IMR-90 (cell line): Measurements from ENCODE around the gene RARRES1. TPM values are rescaled to one million over a fixed set of nuclear protein-coding genes. Genes with fewer than 3 reads are reported as not detected.

Experiments
- ATAC-seq: fragments of 200-7000 bp; cut with Tn5 transposase; 2 replicates; pipeline ENCODE4 v1.9.1; 2020; ENCODE audit warnings: low read depth, mild to moderate bottlenecking, moderate library complexity
- BruUV-seq: library from RNA; stranded (reverse); fragments of 400-500 nt; replicated peaks from 2 replicates; lab custom pipeline; 2021; lab: Mats Ljungman, UMichigan
- CTCF ChIA-PET: fragments of 300-600 bp; formaldehyde crosslinking; extraction: SDS; loops from one replicate; lab custom pipeline; 2021; ENCODE audit warnings: antibody characterized with exemption; lab: Yijun Ruan, JAX
- POLR2A ChIA-PET: fragments of 300-600 bp; sonication (Branson Sonifier 250); formaldehyde crosslinking; loops from one replicate; lab custom pipeline; 2022; ENCODE audit warnings: antibody characterized with exemption; ENCODE audit not compliant: unreplicated experiment; lab: Charles Lee
- DNase-seq: peaks from one replicate; pipeline ENCODE4 v3.0.0; 2013
- H2AFZ ChIP-seq: replicated peaks from 2 replicates; pipeline ENCODE3; 2013; ENCODE audit warnings: low read length, mild to moderate bottlenecking; ENCODE audit not compliant: poor library complexity
- H2AK5ac ChIP-seq: 2 replicates; pipeline ENCODE4 v1.6.1; 2013; ENCODE audit warnings: low read depth, low read length, inconsistent platforms
- H2AK9ac ChIP-seq: replicated peaks from 2 replicates; pipeline ENCODE3; 2013; ENCODE audit warnings: mild to moderate bottlenecking, low read depth, low read length, moderate library complexity; ENCODE audit not compliant: poor library complexity
- H2BK120ac ChIP-seq: 2 replicates; pipeline ENCODE4 v1.6.1; 2013; ENCODE audit warnings: low read depth, low read length, inconsistent platforms
- H2BK15ac ChIP-seq: 3 replicates; pipeline ENCODE4 v1.6.1; 2013; ENCODE audit warnings: low read depth, low read length, inconsistent platforms
- H2BK20ac ChIP-seq: 2 replicates; pipeline ENCODE4 v1.6.1; 2013; ENCODE audit warnings: low read depth, mild to moderate bottlenecking, inconsistent platforms, low read length, moderate library complexity
- H2BK5ac ChIP-seq: 2 replicates; pipeline ENCODE4 v1.6.1; 2013; ENCODE audit warnings: mild to moderate bottlenecking, low read depth, low read length, inconsistent platforms; ENCODE audit not compliant: poor library complexity, severe bottlenecking
- H3K14ac ChIP-seq: replicated peaks from 2 replicates; pipeline ENCODE4 v1.6.1; 2013; ENCODE audit warnings: low read depth, low read length, inconsistent platforms
- H3K18ac ChIP-seq: 2 replicates; pipeline ENCODE4 v1.6.1; 2013; ENCODE audit warnings: low read depth, low read length, control low read depth
- H3K23ac ChIP-seq: 2 replicates; pipeline ENCODE4 v1.6.1; 2013; ENCODE audit warnings: low read depth, low read length, inconsistent platforms
- H3K27ac ChIP-seq: 2 replicates; pipeline ENCODE4 v1.5.1; 2013; ENCODE audit warnings: mild to moderate bottlenecking, control low read depth, low read length; ENCODE audit not compliant: insufficient read depth
- H3K27me3 ChIP-seq: 2 replicates; pipeline ENCODE4 v1.6.1; 2013; ENCODE audit warnings: low read length; ENCODE audit not compliant: control insufficient read depth, insufficient read depth
- H3K36me3 ChIP-seq: 2 replicates; pipeline ENCODE4 v1.6.1; 2013; ENCODE audit warnings: low read length, mixed read lengths; ENCODE audit not compliant: control insufficient read depth, insufficient read depth
- H3K4ac ChIP-seq: 2 replicates; pipeline ENCODE4 v1.6.1; 2013; ENCODE audit warnings: low read depth, low read length, inconsistent platforms
- H3K4me1 ChIP-seq: 2 replicates; pipeline ENCODE4 v1.6.1; 2013; ENCODE audit warnings: low read length, mixed read lengths; ENCODE audit not compliant: control insufficient read depth, insufficient read depth
- H3K4me2 ChIP-seq: 2 replicates; pipeline ENCODE4 v1.6.1; 2013; ENCODE audit warnings: low read depth, mild to moderate bottlenecking, control low read depth, low read length, moderate library complexity
- H3K4me3 ChIP-seq: 2 replicates; pipeline ENCODE4 v1.5.1; 2013; ENCODE audit warnings: low read depth, mild to moderate bottlenecking, control low read depth, low read length, moderate library complexity; ENCODE audit not compliant: insufficient read depth
- H3K56ac ChIP-seq: 2 replicates; pipeline ENCODE4 v1.6.1; 2013; ENCODE audit warnings: low read length, inconsistent platforms; ENCODE audit not compliant: insufficient read depth; ENCODE audit errors: extremely low read depth
- H3K79me1 ChIP-seq, 2 experiments: 2 replicates each; pipeline ENCODE4 v1.6.1; 2013; ENCODE audit warnings: low read length in 2 of 2, inconsistent platforms in 1 of 2, low read depth in 1 of 2
- H3K9ac ChIP-seq: 2 replicates; pipeline ENCODE4 v1.6.1; 2013; ENCODE audit warnings: low read depth, low read length, control low read depth
- H3K9me1 ChIP-seq: 2 replicates; pipeline ENCODE4 v1.6.1; 2013; ENCODE audit warnings: low read length, inconsistent platforms; ENCODE audit not compliant: insufficient read depth
- H3K9me3 ChIP-seq: 2 replicates; pipeline ENCODE4 v1.6.1; 2013; ENCODE audit warnings: low read length; ENCODE audit not compliant: control insufficient read depth, insufficient read depth
- H4K20me1 ChIP-seq: 2 replicates; pipeline ENCODE4 v1.6.1; 2013; ENCODE audit warnings: low read length, inconsistent platforms; ENCODE audit not compliant: insufficient read depth
- H4K5ac ChIP-seq: 2 replicates; pipeline ENCODE4 v1.6.1; 2013; ENCODE audit warnings: mild to moderate bottlenecking, low read depth, low read length, control low read depth
- H4K8ac ChIP-seq, 2 experiments: 2 replicates each; pipeline ENCODE4 v1.6.1; 2013; ENCODE audit warnings: low read depth in 2 of 2, low read length in 2 of 2, control low read depth in 1 of 2, inconsistent platforms in 1 of 2
- H4K91ac ChIP-seq: 2 replicates; pipeline ENCODE4 v1.6.1; 2013; ENCODE audit warnings: low read depth, low read length, inconsistent platforms; ENCODE audit not compliant: insufficient read depth
- BHLHE40 ChIP-seq: fragments of 150-350 bp; IDR thresholded peaks from 2 replicates; pipeline ENCODE4 v1.6.1; 2016; ENCODE audit warnings: mild to moderate bottlenecking, low read depth, low read length
- CEBPB ChIP-seq: IDR thresholded peaks from 2 replicates; pipeline ENCODE4 v1.6.1; 2012; ENCODE audit warnings: low read depth, low read length, improper control_type of control experiment
- MAFK ChIP-seq: IDR thresholded peaks from 2 replicates; pipeline ENCODE4 v1.6.1; 2012; ENCODE audit warnings: low read depth, low read length, improper control_type of control experiment
- RAD21 ChIP-seq: IDR thresholded peaks from 2 replicates; pipeline ENCODE4 v1.6.1; 2012; ENCODE audit warnings: low read length, improper control_type of control experiment
- WGBS, 2 experiments: methylation state at CpG; one replicate each; pipeline versions ENCODE4 v1.1.5 to v1.1.7; 2013; ENCODE audit warnings: missing lambda C conversion rate in 2 of 2; ENCODE audit not compliant: insufficient read length in 1 of 2; ENCODE audit errors: extremely low coverage in 2 of 2; 5-methylcytosine and 5-hydroxymethylcytosine counted together
- dilution Hi-C: fragments of 300-500 bp; cut with HindIII; formaldehyde crosslinking; loops from one replicate; pipeline ENCODE4 v1.14.3; 2018; ENCODE audit warnings: low sequenced_read_pairs; ENCODE audit not compliant: unreplicated experiment
- in situ Hi-C: fragments of 300-500 bp; cut with MboI; formaldehyde crosslinking; loops from 3 replicates; pipeline ENCODE4 v1.14.3; 2019; ENCODE audit warnings: low sequenced_read_pairs, inconsistent platforms, mixed read lengths
- intact Hi-C: fragments of 100-400 bp; cut with micrococcal nuclease; formaldehyde crosslinking; loops from 2 replicates; pipeline ENCODE4 v1.10.0; 2022
- polyA plus RNA-seq, 3 experiments: library from polyadenylated mRNA; depleted of rRNA; stranded (reverse); fragments of >200 nt; gene quantifications; 2 replicates each; pipeline ENCODE4 v1.2.3, GENCODE V29; 2012; ENCODE audit warnings: low replicate concordance in 1 of 3
- total RNA-seq: library from RNA; depleted of rRNA; stranded (reverse); fragments of >200 nt; gene quantifications from 2 replicates; pipeline ENCODE4 v1.2.3, GENCODE V29; 2012

RARRES1 gene
- total and polyA plus RNA-seq, 2 of the 4 experiments (the other 2 are of a cell fraction) = 0.90 to 3.0 TPM

- TF ChIP-seq BHLHE40 (no peak), CEBPB (no peak)
These were observed 72.6 kb downstream of the RARRES1 start (continued) for GRCh38 chr3:158659454-158660237.

DNA sequence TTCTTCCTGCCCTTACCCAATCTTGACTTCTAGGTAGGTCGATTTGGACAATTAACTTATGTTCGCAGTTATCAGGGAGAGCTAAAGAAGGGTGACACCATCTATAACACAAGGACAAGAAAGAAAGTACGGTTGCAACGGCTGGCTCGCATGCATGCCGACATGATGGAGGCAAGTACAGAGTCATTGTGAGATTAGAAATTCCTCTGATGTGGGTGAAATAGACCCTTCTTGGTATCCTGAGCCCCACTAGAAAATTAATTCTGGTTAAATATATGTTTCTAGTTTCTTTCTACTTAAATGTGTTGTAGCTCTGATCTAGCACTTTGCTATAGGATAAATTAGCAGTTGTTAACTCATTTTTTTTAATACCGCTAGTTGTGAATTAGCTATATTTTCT, 73.4 kb downstream of the RARRES1 start:
- no peaks in the 10 kb centered on the region for H3K4me1 ChIP-seq
- H2AK9ac ChIP-seq = no peak overlapping the region
- H3K4ac ChIP-seq = no peak overlapping the region
- 0 out of 4 replicates have a peak, but pooled peaks cover 0 to 3% of the 10 kb centered on the region in 2 experiments for H3K79me1 ChIP-seq
- H2AK5ac ChIP-seq = no peak overlapping the region
- H3K14ac ChIP-seq = no peak overlapping the region
- H2BK20ac ChIP-seq = no peak overlapping the region
- no peak overlapping the region for H3K27ac ChIP-seq
- peaks cover 25% of the 10 kb centered on the region for H3K36me3 ChIP-seq
- H4K8ac ChIP-seq = no peak overlapping the region; a peak in 1 of 4 replicates
- H3K23ac ChIP-seq = no peak overlapping the region
- ChIA-PET POLR2A (interaction anchor here (1.1 kb wide), 1 partner anchor 130 kb away, joined by 3 read pairs; no protein-coding TSS in a partner anchor), CTCF (interaction anchor here (0.6 to 3.8 kb wide), 10 partner anchors 8 to 1142 kb away, joined by 3 to 69 read pairs (median 4); partner anchors contain the start of genes GFM1 and LXN)
- no peak overlapping the region for H4K5ac ChIP-seq
- no peaks in the 10 kb centered on the region for H3K9me3 ChIP-seq
- no peaks in the 10 kb centered on the region for H3K9me1 ChIP-seq
- in situ Hi-C loops (no loop called here), dilution Hi-C loops (no loop called here), intact Hi-C loops (loop anchor here (1.0 to 2.0 kb wide), 2 partner anchors 68 to 130 kb away; no protein-coding TSS in a partner anchor)
- no peak overlapping the region for H3K4me2 ChIP-seq
- no CpG with 5 or more reads among the region's 7 CpGs for WGBS, 2 experiments
- H2AFZ ChIP-seq = no peak overlapping the region
- H4K91ac ChIP-seq = no peak overlapping the region
- BruUV-seq = no TSS peak
- no peak overlapping the region for H3K4me3 ChIP-seq
- H2BK5ac ChIP-seq = no peak overlapping the region
- H2BK15ac ChIP-seq = no peak overlapping the region
- no peak for DNase-seq
- TF ChIP-seq RAD21 = no peak
- no peak for TF ChIP-seq MAFK
- no peak for ATAC-seq
- H3K56ac ChIP-seq = no peak overlapping the region
- H2BK120ac ChIP-seq = no peak overlapping the region
- H4K20me1 ChIP-seq = no peaks in the 10 kb centered on the region
- no peaks in the 10 kb centered on the region for H3K27me3 ChIP-seq
- H3K9ac ChIP-seq = no peak overlapping the region
- no peak overlapping the region for H3K18ac ChIP-seq
